Neural cell (in vitro differentiated cells): ENCODE results near the gene MEGF11. TPM values are rescaled to one million over a fixed set of nuclear protein-coding genes. Genes with fewer than 3 reads are reported as not detected.

Source experiments
- H2AFZ ChIP-seq: fragments of 200-600, 300-800 bp; sonication (generic), shearing (Covaris generic); 2 replicates; pipeline ENCODE4 v1.6.0; 2014; ENCODE audit warnings: low read depth, mild to moderate bottlenecking, antibody characterized with exemption, low read length, moderate library complexity
- H3F3A ChIP-seq: fragments of 200-600 bp; shearing (Covaris generic); 2 replicates; pipeline ENCODE4 v1.6.1; 2016; ENCODE audit warnings: mild to moderate bottlenecking, moderate library complexity, mixed read lengths, antibody characterized with exemption, low read length; ENCODE audit not compliant: insufficient read depth, poor library complexity, severe bottlenecking
- H3K27ac ChIP-seq: fragments of 200-600, 300-800 bp; sonication (generic), shearing (Covaris generic); 2 replicates; pipeline ENCODE4 v1.5.1; 2014; ENCODE audit warnings: mild to moderate bottlenecking, low read length, moderate library complexity
- H3K27me3 ChIP-seq: fragments of 300-800, 200-600 bp; sonication (generic), shearing (Covaris generic); 2 replicates; pipeline ENCODE4 v1.6.0; 2014; ENCODE audit warnings: mild to moderate bottlenecking, low read depth, low read length, moderate library complexity; ENCODE audit not compliant: insufficient read depth
- H3K36me3 ChIP-seq: fragments of 300-800, 200-600 bp; sonication (generic), shearing (Covaris generic); 2 replicates; pipeline ENCODE4 v1.5.1; 2014; ENCODE audit warnings: mild to moderate bottlenecking, antibody characterized with exemption, low read length, moderate library complexity; ENCODE audit not compliant: insufficient read depth
- H3K4me2 ChIP-seq: fragments of 300-800, 200-600 bp; sonication (generic), shearing (Covaris generic); 2 replicates; pipeline ENCODE4 v1.6.0; 2014; ENCODE audit warnings: mild to moderate bottlenecking, low read length
- H3K4me3 ChIP-seq: fragments of 300-800, 200-600 bp; sonication (generic), shearing (Covaris generic); 2 replicates; pipeline ENCODE4 v1.5.1; 2014; ENCODE audit warnings: mild to moderate bottlenecking, low read length, moderate library complexity
- H3K79me2 ChIP-seq: fragments of 200-600 bp; shearing (Covaris generic); replicated peaks from 2 replicates; pipeline ENCODE4 v1.6.0; 2014; ENCODE audit warnings: mild to moderate bottlenecking, low read length, moderate library complexity; ENCODE audit not compliant: insufficient read depth
- H3K9ac ChIP-seq: fragments of 300-800, 200-600 bp; sonication (generic), shearing (Covaris generic); 2 replicates; pipeline ENCODE4 v1.6.1; 2016; ENCODE audit warnings: mild to moderate bottlenecking, low read length, mixed read lengths
- H3K9me2 ChIP-seq: fragments of 200-600 bp; shearing (Covaris generic); 2 replicates; pipeline ENCODE4 v1.6.1; 2016; ENCODE audit warnings: mild to moderate bottlenecking, low read length, mixed read lengths; ENCODE audit not compliant: insufficient read depth
- H3K9me3 ChIP-seq: fragments of 200-600, 300-800 bp; sonication (generic), shearing (Covaris generic); 2 replicates; pipeline ENCODE4 v1.6.1; 2016; ENCODE audit warnings: mild to moderate bottlenecking, mixed run types, low read length, moderate library complexity, mixed read lengths
- H4K20me1 ChIP-seq: fragments of 200-600 bp; shearing (Covaris generic); 2 replicates; pipeline ENCODE4 v1.6.1; 2016; ENCODE audit warnings: mild to moderate bottlenecking, mixed run types; ENCODE audit not compliant: insufficient read depth
- CTCF ChIP-seq: fragments of 450-650 bp; IDR thresholded peaks from 2 replicates; pipeline ENCODE4 v1.5.1; 2014; ENCODE audit warnings: antibody characterized with exemption, mild to moderate bottlenecking, moderate library complexity; ENCODE audit not compliant: poor library complexity, severe bottlenecking
- EP300 ChIP-seq: fragments of 450-650 bp; conservative IDR thresholded peaks from 2 replicates; pipeline ENCODE4 v1.6.1; 2014; ENCODE audit warnings: antibody characterized with exemption, mild to moderate bottlenecking, moderate library complexity; ENCODE audit not compliant: poor library complexity, severe bottlenecking
- EZH2 ChIP-seq: fragments of 200-600, 300-800 bp; shearing (Covaris generic), sonication (generic); IDR thresholded peaks from 2 replicates; pipeline ENCODE4 v1.6.1; 2014; ENCODE audit warnings: antibody characterized with exemption, low read length, borderline replicate concordance, mild to moderate bottlenecking; ENCODE audit not compliant: insufficient read depth, poor library complexity, severe bottlenecking
- MXI1 ChIP-seq: fragments of 450-650 bp; conservative IDR thresholded peaks from 2 replicates; pipeline ENCODE4 v1.6.1; 2014; ENCODE audit warnings: antibody characterized with exemption, mild to moderate bottlenecking; ENCODE audit not compliant: poor library complexity, severe bottlenecking
- POLR2AphosphoS5 ChIP-seq: IDR thresholded peaks from 2 replicates; pipeline ENCODE4 v1.6.1; 2012
- RAD21 ChIP-seq: fragments of 450-650 bp; conservative IDR thresholded peaks from 2 replicates; pipeline ENCODE4 v1.6.1; 2014; ENCODE audit warnings: antibody characterized with exemption, mild to moderate bottlenecking, moderate library complexity
- REST ChIP-seq: IDR thresholded peaks from 2 replicates; pipeline ENCODE4 v1.6.1; 2012; ENCODE audit warnings: borderline replicate concordance
- SMC3 ChIP-seq: fragments of 450-650 bp; conservative IDR thresholded peaks from 2 replicates; pipeline ENCODE4 v1.6.1; 2014; ENCODE audit warnings: antibody characterized with exemption, mild to moderate bottlenecking, moderate library complexity; ENCODE audit not compliant: poor library complexity
- TAF1 ChIP-seq: IDR thresholded peaks from 2 replicates; pipeline ENCODE4 v1.6.1; 2012; ENCODE audit warnings: low read depth
- polyA plus RNA-seq: library from polyadenylated mRNA; depleted of rRNA; stranded (reverse); fragments of >200 nt; gene quantifications from 2 replicates; pipeline ENCODE4 v1.2.3, GENCODE V29; 2014

Gene MEGF11
- polyA plus RNA-seq, 1 donor from 2014 or later, result 0.64 TPM

DNA sequence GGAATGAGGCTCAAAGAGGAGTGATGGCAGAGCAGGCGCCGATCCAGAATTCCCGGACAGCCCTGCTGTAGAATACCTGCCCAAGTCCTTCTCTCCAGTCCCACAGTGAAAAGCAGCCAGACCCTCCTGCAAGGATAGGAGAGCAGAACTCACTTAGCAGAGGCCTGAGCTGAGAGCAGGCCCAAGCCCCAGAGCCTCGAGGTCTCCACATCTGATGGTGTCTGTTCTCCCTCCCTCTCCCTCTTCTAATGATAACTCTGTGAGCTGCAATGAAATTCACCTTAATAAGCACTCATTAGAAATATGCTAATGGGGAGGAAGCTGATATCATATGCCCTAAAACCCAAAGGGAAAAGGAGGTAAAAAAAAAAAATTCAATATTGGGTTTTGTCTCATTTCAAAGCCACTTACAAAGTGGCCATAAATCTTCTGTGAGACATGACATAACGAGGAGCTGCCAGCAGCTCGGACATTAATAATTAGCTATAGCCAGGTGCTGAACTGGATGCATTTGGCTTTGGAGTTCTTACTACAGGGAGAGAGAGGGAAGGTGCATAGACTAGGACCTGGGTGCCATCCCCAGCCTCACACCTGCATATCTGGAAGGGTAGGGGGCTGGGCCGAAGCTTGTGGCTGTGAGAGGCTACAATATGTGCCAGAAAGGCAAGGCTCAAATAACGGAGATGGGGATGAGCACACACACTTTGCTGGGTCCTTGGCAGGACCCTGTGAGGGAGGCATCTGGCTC, 108.4 kb downstream of the MEGF11 start:
- H4K20me1 ChIP-seq, result no peaks in the 10 kb centered on the region
- H3K27ac ChIP-seq, result no peak overlapping the region
- H3K79me2 ChIP-seq, result no peaks in the 10 kb centered on the region
- no peak overlapping the region for H3K4me3 ChIP-seq
- H3K36me3 ChIP-seq, result no peaks in the 10 kb centered on the region
- H3K9me2 ChIP-seq, result no peaks in the 10 kb centered on the region
- H3F3A ChIP-seq, result no peaks in the 10 kb centered on the region
- no peak overlapping the region for H3K9ac ChIP-seq
- H3K9me3 ChIP-seq, result no peaks in the 10 kb centered on the region
- no peak overlapping the region for H3K4me2 ChIP-seq
- H3K27me3 ChIP-seq, result no peaks in the 10 kb centered on the region
- no peak overlapping the region for H2AFZ ChIP-seq
- no peak for TF ChIP-seq TAF1
- no peak for TF ChIP-seq POLR2AphosphoS5
- no peak for TF ChIP-seq REST
- TF ChIP-seq EZH2, result no peak
- TF ChIP-seq SMC3, result no peak
- TF ChIP-seq CTCF, result no peak
- TF ChIP-seq MXI1, result no peak
- TF ChIP-seq EP300, result no peak
- TF ChIP-seq RAD21, result no peak

GRCh38 chr15:66142285-66142684, 111.3 kb downstream of the MEGF11 start:
- H2AFZ ChIP-seq, result no peak overlapping the region
- no peak overlapping the region for H3K9ac ChIP-seq
- H3K79me2 ChIP-seq, result no peaks in the 10 kb centered on the region
- no peaks in the 10 kb centered on the region for H4K20me1 ChIP-seq
- H3K4me2 ChIP-seq, result no peak overlapping the region
- no peaks in the 10 kb centered on the region for H3K9me3 ChIP-seq
- no peaks in the 10 kb centered on the region for H3K36me3 ChIP-seq
- H3K4me3 ChIP-seq, result no peak overlapping the region
- H3K27ac ChIP-seq, result no peak overlapping the region
- TF ChIP-seq REST (no peak), EP300 (no peak), EZH2 (no peak), SMC3 (no peak), POLR2AphosphoS5 (peak; percentile 32), RAD21 (no peak), CTCF (no peak)
- no peaks in the 10 kb centered on the region for H3F3A ChIP-seq
- no peaks in the 10 kb centered on the region for H3K27me3 ChIP-seq
- H3K9me2 ChIP-seq, result no peaks in the 10 kb centered on the region
